ENCODE results near the gene MRPL42. TPM values are rescaled to one million over a fixed set of nuclear protein-coding genes. Genes with fewer than 3 reads are reported as not detected.

Gene MRPL42
- total RNA-seq, 1 experiment from 2014 or later, result 61.0 TPM

DNA sequence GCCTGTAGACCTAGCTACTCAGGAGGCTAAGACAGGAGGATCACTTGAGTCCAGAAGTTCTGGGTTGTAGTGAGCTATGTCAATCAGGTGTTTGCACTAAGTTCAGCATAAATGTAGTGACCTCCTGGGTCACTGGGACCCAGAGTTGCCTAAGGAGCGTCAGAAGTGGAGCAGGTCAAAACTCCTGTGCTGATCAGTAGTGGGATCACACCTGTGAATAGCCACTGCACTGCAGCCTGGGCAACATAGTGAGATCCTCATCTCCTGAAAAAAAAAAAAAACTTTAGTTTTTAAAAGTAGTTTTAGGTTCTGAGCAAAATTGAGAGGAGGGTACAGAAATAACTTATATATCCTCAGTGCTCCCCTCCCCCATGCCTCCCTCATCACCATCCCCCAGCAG is 42.2 kb downstream of the MRPL42 start:
- ChIA-PET CTCF (no interaction called here), POLR2A (ENCODE audit: unreplicated experiment) (interaction anchor here (0.6 kb wide), 1 partner anchor 724 kb away, joined by 3 read pairs; no protein-coding TSS in a partner anchor)
- intact Hi-C loops (cut with micrococcal nuclease; ENCODE audit: unreplicated experiment), result no loop called here

DNA sequence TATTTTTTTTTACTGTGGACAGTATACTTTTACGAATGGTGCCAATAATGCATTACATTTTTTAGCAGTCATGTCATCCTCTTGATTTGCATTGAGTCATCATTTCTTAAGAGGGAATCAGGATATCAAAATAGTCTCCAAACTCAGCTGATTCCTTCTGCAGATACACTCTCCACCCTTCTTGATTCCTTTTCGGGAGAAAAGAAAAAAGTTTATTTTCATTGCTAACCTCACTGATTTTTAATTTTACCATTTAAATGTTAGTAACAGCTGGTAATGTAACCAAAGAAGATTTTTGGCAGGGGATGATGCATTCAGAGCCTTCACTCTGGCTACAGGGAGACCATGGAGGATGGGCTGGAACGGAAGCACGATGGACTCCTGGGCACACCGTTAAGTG is 47.5 kb downstream of the MRPL42 start:
- ChIA-PET CTCF (no interaction called here), POLR2A (ENCODE audit: unreplicated experiment) (interaction anchor here (0.6 to 0.7 kb wide), 3 partner anchors 12 to 751 kb away, joined by 3 to 5 read pairs (median 4); no protein-coding TSS in a partner anchor)
- Histone ChIP-seq H3K9me2 (ENCODE audit: insufficient read depth) (no peaks in the 10 kb centered on the region), H2AFZ (no peak overlapping the region), H3K4me1 (replicated peaks; ENCODE audit: insufficient read depth) (no peaks in the 10 kb centered on the region), H3K9me3 (ENCODE audit: insufficient read depth, low read depth) (no peaks in the 10 kb centered on the region), H3K79me2 (ENCODE audit: low read depth) (no peaks in the 10 kb centered on the region), H3K4me3 (no peak overlapping the region), H3K27ac (no peak overlapping the region), H3K27me3 (ENCODE audit: insufficient read depth, low read depth) (no peaks in the 10 kb centered on the region), H4K20me1 (ENCODE audit: insufficient read depth) (no peaks in the 10 kb centered on the region), H3K4me2 (no peak overlapping the region), H3K36me3 (ENCODE audit: low read depth) (no peaks in the 10 kb centered on the region), H3F3A (ENCODE audit: insufficient read depth, low read depth) (no peaks in the 10 kb centered on the region)
- DNase-seq, result no peak
- TF ChIP-seq EZH2 (IDR thresholded peaks at IDR 0.05; ENCODE audit: low read depth), result no peak
- TF ChIP-seq, protein P1, sequence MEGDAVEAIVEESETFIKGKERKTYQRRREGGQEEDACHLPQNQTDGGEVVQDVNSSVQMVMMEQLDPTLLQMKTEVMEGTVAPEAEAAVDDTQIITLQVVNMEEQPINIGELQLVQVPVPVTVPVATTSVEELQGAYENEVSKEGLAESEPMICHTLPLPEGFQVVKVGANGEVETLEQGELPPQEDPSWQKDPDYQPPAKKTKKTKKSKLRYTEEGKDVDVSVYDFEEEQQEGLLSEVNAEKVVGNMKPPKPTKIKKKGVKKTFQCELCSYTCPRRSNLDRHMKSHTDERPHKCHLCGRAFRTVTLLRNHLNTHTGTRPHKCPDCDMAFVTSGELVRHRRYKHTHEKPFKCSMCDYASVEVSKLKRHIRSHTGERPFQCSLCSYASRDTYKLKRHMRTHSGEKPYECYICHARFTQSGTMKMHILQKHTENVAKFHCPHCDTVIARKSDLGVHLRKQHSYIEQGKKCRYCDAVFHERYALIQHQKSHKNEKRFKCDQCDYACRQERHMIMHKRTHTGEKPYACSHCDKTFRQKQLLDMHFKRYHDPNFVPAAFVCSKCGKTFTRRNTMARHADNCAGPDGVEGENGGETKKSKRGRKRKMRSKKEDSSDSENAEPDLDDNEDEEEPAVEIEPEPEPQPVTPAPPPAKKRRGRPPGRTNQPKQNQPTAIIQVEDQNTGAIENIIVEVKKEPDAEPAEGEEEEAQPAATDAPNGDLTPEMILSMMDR (conservative IDR thresholded peaks at IDR 0.05), result no peak
- BruUV-seq (replicated peaks), result no TSS peak
- intact Hi-C loops (cut with micrococcal nuclease; ENCODE audit: unreplicated experiment), result no loop called here

More for the DNA sequence above, 42.2 kb downstream of the MRPL42 start:
- H4K20me1 ChIP-seq (ENCODE audit: insufficient read depth), result no peaks in the 10 kb centered on the region; the same call in 1 of the 2 replicates
- TF ChIP-seq, protein P1 (conservative IDR thresholded peaks at IDR 0.05), result no peak
- TF ChIP-seq EZH2 (IDR thresholded peaks at IDR 0.05; ENCODE audit: low read depth), result no peak
- H3K4me2 ChIP-seq, result no peak overlapping the region
- no peaks in the 10 kb centered on the region for H3K27me3 ChIP-seq (ENCODE audit: insufficient read depth, low read depth)
- H3K27ac ChIP-seq, result no peak overlapping the region
- H3K9me2 ChIP-seq (ENCODE audit: insufficient read depth), result no peaks in the 10 kb centered on the region
- no TSS peak for BruUV-seq (replicated peaks)
- H2AFZ ChIP-seq, result no peak overlapping the region
- DNase-seq, result no peak
- no peaks in the 10 kb centered on the region for H3F3A ChIP-seq (ENCODE audit: insufficient read depth, low read depth)
- no peaks in the 10 kb centered on the region for H3K4me1 ChIP-seq (replicated peaks; ENCODE audit: insufficient read depth)
- no peaks in the 10 kb centered on the region for H3K9me3 ChIP-seq (ENCODE audit: insufficient read depth, low read depth)
- no peak overlapping the region for H3K4me3 ChIP-seq
- no peaks in the 10 kb centered on the region for H3K36me3 ChIP-seq (ENCODE audit: low read depth)
- H3K79me2 ChIP-seq (ENCODE audit: low read depth), result no peaks in the 10 kb centered on the region

DNA sequence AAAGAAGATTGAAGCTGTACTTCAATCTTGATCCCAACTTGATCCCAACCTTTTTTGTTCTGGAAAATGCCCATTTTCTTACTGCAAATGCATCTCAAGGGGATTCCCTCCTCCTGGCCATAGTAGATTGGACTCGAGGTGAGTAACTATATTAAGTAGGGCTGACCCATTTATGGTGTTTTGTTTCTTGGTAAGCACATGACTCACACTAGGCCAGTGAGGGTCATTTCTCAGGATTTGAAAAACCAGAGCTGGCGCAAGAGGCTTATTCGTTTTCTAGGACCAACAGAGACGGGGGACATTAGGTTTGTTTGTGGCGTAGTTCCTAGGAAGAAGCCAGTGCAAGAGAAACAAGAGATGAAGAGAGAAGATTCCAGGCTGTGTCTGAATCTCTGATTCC is 51.4 kb downstream of the MRPL42 start:
- no peak overlapping the region for H3K27ac ChIP-seq
- H3K79me2 ChIP-seq (ENCODE audit: low read depth), result no peaks in the 10 kb centered on the region
- no peak overlapping the region for H3K4me2 ChIP-seq
- CTCF ChIA-PET, result interaction anchor here (0.5 kb wide), 1 partner anchor 16 kb away, joined by 4 read pairs; no protein-coding TSS in a partner anchor
- no peaks in the 10 kb centered on the region for H3F3A ChIP-seq (ENCODE audit: insufficient read depth, low read depth)
- intact Hi-C loops (cut with micrococcal nuclease; ENCODE audit: unreplicated experiment), result no loop called here
- H3K36me3 ChIP-seq (ENCODE audit: low read depth), result no peaks in the 10 kb centered on the region
- POLR2A ChIA-PET (ENCODE audit: unreplicated experiment), result no interaction called here
- BruUV-seq (replicated peaks), result no TSS peak
- no peak overlapping the region for H2AFZ ChIP-seq
- no peaks in the 10 kb centered on the region for H3K27me3 ChIP-seq (ENCODE audit: insufficient read depth, low read depth)
- H4K20me1 ChIP-seq (ENCODE audit: insufficient read depth), result no peaks in the 10 kb centered on the region
- H3K9me3 ChIP-seq (ENCODE audit: insufficient read depth, low read depth), result no peaks in the 10 kb centered on the region
- H3K4me1 ChIP-seq (replicated peaks; ENCODE audit: insufficient read depth), result no peaks in the 10 kb centered on the region
- H3K4me3 ChIP-seq, result no peak overlapping the region
- H3K9me2 ChIP-seq (ENCODE audit: insufficient read depth), result no peaks in the 10 kb centered on the region
- no peak for TF ChIP-seq EZH2 (IDR thresholded peaks at IDR 0.05; ENCODE audit: low read depth)
- TF ChIP-seq, protein P1 (conservative IDR thresholded peaks at IDR 0.05), result no peak
- DNase-seq, result no peak

Data from PC-9 (cell line).